Osteocyte (in vitro differentiated cells): ENCODE data around the gene RUNX2. TPM values are rescaled to one million over a fixed set of nuclear protein-coding genes. Genes with fewer than 3 reads are reported as not detected.

ENCODE experiments used
- DNase-seq: peaks from one replicate; pipeline ENCODE4 v3.0.0; 2021; ENCODE audit warnings: mixed read lengths; ENCODE audit not compliant: unreplicated experiment; ENCODE audit errors: extremely low spot score
- H3K27ac Mint-ChIP-seq: one replicate; pipeline ENCODE4 v1.8.0; 2021; ENCODE audit warnings: mild to moderate bottlenecking, mixed read lengths; ENCODE audit not compliant: unreplicated experiment
- H3K27me3 Mint-ChIP-seq: one replicate; pipeline ENCODE4 v1.8.0; 2021; ENCODE audit warnings: mixed read lengths; ENCODE audit not compliant: unreplicated experiment
- H3K36me3 Mint-ChIP-seq: one replicate; pipeline ENCODE4 v1.8.0; 2021; ENCODE audit warnings: mixed read lengths; ENCODE audit not compliant: unreplicated experiment
- H3K4me1 Mint-ChIP-seq: one replicate; pipeline ENCODE4 v1.8.0; 2021; ENCODE audit warnings: mixed read lengths; ENCODE audit not compliant: unreplicated experiment
- H3K4me3 Mint-ChIP-seq: one replicate; pipeline ENCODE4 v1.8.0; 2021; ENCODE audit warnings: mild to moderate bottlenecking, moderate library complexity, mixed read lengths; ENCODE audit not compliant: unreplicated experiment
- H3K9me3 Mint-ChIP-seq: one replicate; pipeline ENCODE4 v1.8.0; 2021; ENCODE audit warnings: mixed read lengths; ENCODE audit not compliant: unreplicated experiment
- total RNA-seq: library from RNA; stranded (reverse); gene quantifications from 2 replicates; pipeline ENCODE4 v1.2.1, GENCODE V29; 2021
- TF ChIP-seq, protein P1 (sequence below): fragments of 200-600 bp; sonication (generic); IDR thresholded peaks from 2 replicates; pipeline ENCODE4 v1.5.0; 2021; ENCODE audit warnings: antibody characterized with exemption, mild to moderate bottlenecking, moderate library complexity

The RUNX2 gene
- total RNA-seq, 1 donor from 2014 or later: 28.1 TPM

DNA sequence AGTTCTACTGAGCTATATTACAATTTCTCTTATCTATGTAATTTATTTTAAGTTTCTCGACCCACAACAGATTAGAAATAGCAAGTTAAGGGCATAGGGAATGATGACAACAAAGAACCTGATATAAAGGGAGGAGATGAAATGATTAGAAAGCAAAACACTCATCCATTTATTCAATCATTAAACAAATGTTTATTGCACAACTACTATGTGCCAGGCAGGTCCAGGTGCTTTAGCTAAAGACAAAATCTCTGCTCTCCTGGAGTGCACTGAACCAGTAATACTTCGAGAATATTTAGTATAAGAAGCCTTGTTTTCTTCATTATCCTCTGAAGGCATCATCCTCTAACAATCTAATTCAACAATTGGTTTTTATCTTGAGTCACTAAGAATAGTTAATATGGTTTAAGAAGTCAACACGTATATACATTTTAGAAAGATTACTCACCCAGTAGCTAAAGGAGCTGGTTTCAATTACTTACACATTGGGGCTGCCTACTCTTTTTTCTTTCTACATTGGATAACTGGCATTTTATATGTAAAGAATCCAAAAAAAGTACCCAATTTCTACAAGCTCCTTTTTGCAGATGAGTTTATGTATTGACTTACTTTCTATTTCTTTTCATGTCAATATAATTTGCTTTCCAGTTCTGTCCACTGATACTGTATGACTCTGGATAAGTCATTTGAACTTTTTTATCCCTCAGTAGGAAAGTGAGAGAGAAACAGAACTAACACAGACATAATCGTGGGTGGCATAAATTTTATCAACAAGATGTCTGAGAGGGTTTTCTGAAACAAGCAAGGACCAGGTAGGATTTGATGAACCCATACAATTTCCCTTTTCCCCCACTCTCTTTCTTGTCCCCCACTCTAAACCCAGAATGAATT lies 375.0 kb downstream of the RUNX2 start:
- TF ChIP-seq, protein P1, sequence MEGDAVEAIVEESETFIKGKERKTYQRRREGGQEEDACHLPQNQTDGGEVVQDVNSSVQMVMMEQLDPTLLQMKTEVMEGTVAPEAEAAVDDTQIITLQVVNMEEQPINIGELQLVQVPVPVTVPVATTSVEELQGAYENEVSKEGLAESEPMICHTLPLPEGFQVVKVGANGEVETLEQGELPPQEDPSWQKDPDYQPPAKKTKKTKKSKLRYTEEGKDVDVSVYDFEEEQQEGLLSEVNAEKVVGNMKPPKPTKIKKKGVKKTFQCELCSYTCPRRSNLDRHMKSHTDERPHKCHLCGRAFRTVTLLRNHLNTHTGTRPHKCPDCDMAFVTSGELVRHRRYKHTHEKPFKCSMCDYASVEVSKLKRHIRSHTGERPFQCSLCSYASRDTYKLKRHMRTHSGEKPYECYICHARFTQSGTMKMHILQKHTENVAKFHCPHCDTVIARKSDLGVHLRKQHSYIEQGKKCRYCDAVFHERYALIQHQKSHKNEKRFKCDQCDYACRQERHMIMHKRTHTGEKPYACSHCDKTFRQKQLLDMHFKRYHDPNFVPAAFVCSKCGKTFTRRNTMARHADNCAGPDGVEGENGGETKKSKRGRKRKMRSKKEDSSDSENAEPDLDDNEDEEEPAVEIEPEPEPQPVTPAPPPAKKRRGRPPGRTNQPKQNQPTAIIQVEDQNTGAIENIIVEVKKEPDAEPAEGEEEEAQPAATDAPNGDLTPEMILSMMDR: no peak
- Mint-ChIP-seq H3K36me3 (no peaks in the 10 kb centered on the region), H3K4me3 (no peak overlapping the region), H3K27ac (no peak overlapping the region), H3K9me3 (no peaks in the 10 kb centered on the region), H3K4me1 (peaks cover 18% of the 10 kb centered on the region), H3K27me3 (no peaks in the 10 kb centered on the region)
- no peak for DNase-seq

DNA sequence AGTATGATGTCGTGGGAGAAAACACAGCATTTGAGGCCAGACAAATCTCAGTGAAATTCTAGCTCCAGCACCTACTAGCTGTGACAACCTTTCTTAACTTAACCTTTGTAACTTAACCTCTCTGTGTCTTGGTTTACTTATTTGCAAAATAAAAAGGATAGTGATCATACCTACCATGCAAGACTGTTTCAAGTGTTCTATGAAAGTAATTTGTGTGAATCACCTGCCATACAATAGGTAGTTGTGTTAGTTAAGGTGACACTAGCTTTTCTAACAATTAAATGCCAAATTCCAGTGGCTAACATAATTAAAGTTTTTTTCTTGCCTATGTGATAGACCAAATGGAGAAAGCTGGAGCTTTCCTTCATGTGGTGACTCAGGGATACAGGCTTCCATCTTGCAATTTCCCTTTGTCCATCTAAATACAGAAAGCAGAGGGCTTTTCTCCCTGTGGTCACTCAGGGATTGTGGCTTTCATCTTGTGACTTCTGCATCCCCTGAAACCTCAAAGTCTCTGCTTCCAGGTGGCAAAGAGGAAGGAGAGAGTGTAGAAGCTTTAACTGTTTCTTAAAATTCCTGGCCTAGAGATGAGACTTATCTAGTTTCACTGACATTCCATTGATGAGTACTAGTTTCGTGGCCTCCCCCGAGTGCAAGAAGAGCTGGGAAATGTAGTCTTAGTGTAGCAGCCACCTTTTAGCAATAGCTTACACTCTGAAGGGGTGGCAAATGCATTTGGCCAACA lies 376.1 kb downstream of the RUNX2 start:
- TF ChIP-seq, protein P1: no peak
- H3K27me3 Mint-ChIP-seq: no peaks in the 10 kb centered on the region
- H3K27ac Mint-ChIP-seq: no peak overlapping the region
- no peaks in the 10 kb centered on the region for H3K36me3 Mint-ChIP-seq
- peaks cover 18% of the 10 kb centered on the region for H3K4me1 Mint-ChIP-seq
- H3K9me3 Mint-ChIP-seq: no peaks in the 10 kb centered on the region
- DNase-seq: no peak
- no peak overlapping the region for H3K4me3 Mint-ChIP-seq

GRCh38 chr6:45705137-45705855 lies 377.2 kb downstream of the RUNX2 start:
- H3K36me3 Mint-ChIP-seq: no peaks in the 10 kb centered on the region
- H3K27me3 Mint-ChIP-seq: no peaks in the 10 kb centered on the region
- peaks cover 23% of the 10 kb centered on the region for H3K4me1 Mint-ChIP-seq
- DNase-seq: no peak
- no peaks in the 10 kb centered on the region for H3K9me3 Mint-ChIP-seq
- no peak overlapping the region for H3K4me3 Mint-ChIP-seq
- TF ChIP-seq, protein P1: no peak
- H3K27ac Mint-ChIP-seq: no peak overlapping the region

DNA sequence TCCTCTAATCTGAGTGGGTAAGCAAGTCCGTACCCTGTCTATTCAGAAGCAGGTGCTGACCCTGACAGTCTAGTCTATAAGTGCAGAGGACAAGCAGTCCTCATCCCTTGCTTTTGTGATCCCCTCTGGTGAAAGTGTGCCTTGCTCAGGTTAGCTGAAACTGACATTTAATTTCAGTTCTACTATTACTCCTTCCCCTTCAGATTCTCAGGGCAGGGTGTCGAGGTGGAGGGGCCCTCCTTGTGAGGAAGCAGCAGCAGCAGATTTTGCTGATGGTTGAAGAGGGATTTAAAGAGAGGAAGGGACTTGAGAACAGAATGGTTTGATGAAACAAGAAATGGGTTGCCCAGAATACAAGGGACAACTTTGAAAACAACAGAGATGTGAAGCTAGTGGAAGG lies 378.2 kb downstream of the RUNX2 start:
- Mint-ChIP-seq H3K27me3 (no peaks in the 10 kb centered on the region), H3K9me3 (no peaks in the 10 kb centered on the region), H3K27ac (no peak overlapping the region), H3K4me3 (no peak overlapping the region), H3K4me1 (peaks cover 34% of the 10 kb centered on the region), H3K36me3 (no peaks in the 10 kb centered on the region)
- TF ChIP-seq, protein P1: no peak
- no peak for DNase-seq
